Myocyte (in vitro differentiated cells): ENCODE measurements around the gene ADAMTSL5. TPM values are rescaled to one million over a fixed set of nuclear protein-coding genes. Genes with fewer than 3 reads are reported as not detected.
"Not testable (repeated sequence)": the region's sequence is repeated elsewhere in the genome, so short reads cannot be mapped to it uniquely, and the experiment has no call there.

ENCODE experiments used
- DNase-seq: peaks from one replicate; pipeline ENCODE4 v3.0.0-alpha.2; 2012; ENCODE audit warnings: low read depth
- total RNA-seq: library from RNA; depleted of rRNA; stranded (reverse); fragments of >200 nt; gene quantifications from 2 replicates; pipeline ENCODE4 v1.2.3, GENCODE V29; 2014

The ADAMTSL5 gene
- total RNA-seq, 1 donor from 2014 or later: 9.8 TPM

DNA sequence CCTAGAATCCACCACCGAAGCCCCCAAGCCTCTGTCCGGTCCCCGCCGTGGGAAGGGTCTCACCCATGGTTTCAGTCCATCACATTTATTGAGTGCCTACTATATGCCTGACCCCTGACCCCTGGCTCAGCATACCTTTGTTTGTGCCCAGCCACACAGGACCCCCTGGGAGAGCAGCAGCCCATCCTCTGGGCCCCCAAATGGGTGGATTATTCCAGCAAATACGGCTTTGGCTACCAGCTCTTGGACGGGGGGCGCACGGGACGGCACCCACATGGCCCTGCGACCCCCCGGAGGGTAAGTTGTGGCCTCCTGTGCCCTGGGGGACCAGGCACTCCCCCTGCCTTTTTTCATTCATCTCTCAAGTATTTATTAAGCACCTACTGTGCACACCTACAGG, 18.8 kb upstream of the ADAMTSL5 start:
- no peak for DNase-seq

DNA sequence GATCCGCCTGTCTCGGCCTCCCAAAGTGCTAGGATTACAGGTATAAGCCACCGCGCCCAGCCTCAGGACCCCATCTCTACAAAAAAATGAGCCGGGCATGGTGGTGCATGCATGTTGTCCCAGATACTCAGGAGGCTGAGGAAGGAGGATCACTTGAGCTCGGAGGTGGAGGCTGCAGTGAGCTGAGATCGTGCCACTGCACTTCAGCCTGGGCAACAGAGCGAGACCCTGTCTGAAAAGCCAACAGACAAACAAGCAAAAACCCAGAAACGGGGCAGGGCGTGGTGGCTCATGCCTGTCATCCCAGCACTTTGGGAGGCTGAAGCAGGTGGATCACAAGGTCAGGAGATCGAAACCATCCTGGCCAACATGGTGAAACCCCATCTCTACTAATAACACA, 18.0 kb upstream of the ADAMTSL5 start:
- DNase-seq: not testable (repeated sequence)

DNA sequence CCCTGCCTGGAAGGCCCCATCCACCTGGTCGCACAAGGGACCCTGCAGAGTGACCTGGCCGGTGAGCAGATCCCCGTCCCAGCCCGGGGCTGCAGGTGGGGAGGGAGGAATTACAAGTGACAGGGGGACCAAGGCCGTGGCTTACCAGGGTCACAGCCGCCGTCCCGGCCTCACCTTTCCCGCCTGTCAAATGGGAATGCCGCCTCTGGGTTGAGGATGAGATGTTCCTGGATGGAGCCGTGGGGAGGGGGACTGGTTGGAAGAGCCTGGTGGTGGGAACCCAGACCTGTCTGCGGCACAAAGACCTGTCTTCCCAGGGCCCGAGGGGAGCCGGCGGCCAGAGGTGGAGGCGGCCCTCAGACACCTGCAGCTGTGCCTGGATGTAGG, 16.6 kb upstream of the ADAMTSL5 start:
- no peak for DNase-seq

DNA sequence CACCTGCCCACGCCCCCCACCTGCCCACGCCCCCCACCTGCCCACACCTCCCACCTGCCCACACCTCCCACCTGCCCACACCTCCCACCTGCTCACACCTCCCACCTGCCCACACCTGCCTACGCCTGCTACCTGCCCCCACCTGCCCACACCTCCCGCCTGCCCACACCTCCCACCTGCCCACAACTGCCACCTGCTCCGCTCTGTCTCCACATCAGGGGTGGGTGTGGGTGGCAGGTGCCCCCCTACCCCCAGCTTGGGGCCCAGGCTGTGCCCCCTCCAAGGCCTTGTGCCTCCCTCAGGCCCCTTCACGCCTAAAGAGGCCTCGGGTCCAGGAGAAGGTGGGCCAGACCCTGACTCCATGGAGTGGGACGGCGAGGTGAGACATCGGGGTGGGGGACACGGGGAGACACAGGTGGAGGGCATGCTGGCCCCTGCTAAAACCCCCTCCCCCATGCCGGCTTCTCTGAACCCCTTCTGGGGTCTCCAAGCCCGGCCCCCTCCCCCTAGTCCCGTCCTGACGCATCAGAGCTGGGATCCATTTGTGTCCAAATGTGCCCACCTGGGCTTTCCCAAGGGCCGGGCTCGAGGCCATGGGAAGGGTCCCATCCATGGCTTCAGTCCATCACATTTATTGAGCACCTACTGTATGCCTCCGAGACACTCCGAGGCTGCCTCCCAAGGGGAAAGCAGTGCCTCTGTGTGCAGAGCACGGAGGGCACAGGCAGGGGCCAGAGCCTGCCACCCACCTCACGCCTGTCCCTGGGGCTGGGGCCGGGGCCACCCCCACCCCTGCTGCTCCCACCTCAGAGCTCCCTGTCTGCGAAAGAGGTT, 16.0 kb upstream of the ADAMTSL5 start:
- DNase-seq: no peak

DNA sequence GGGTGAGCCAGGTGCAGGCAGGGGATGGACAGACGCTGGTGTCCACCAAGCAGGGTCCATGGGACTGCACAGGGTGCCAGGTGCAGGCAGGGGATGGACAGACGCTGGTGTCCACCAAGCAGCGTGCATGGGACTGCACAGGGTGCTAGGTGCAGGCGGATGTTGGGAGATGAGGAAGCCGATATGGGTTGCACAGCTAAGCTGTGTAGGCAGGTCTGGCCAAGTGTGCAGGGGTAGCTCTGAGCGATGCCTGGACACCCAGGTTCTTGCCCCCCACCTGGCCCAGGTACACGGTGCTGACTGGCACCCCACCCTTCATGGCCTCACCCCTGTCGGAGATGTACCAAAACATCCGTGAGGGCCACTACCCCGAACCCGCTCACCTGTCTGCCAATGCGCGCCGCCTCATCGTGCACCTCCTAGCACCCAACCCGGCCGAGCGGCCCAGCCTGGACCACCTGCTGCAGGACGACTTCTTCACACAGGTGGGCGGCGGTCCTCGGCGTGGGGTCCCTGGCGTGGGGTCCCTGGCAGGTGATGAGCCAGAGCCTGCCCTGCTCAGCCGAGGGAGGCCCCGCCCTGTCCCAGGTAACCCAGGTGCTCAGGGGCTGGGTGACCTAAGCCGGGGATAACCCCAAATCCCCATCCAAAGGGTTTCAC, 15.0 kb upstream of the ADAMTSL5 start:
- DNase-seq: no peak

DNA sequence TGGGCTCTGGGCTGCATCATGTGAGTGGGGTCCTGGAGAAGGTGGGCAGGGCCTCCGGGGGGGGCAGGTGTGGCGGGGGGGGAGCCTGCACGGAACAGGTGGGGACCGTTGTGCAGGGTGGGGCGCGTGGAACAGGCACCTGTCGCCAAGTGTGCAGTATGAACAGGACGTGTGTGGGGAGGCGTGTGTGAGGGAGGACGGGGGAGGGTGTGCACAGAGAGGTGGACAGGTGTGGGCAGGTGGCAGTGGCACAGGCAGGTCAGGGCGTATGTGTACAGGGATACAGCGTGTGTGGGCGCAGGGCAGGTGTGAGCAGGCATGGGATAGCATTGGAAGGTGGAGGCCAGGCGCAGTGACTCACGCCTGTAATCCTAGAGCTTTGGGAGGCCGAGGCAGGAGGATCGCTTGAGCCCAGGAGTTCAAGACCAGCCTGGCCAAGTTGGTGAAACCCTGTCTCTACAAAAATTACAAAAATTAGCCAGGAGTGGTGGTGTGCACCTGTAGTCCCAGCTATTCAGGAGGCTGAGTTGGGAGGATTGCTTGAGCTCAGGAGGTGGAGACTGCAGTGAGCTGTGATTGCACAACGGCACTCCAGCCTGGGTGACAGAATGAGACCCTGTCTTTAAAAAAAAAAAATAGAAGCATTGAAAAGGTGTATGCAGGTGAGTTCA, 14.3 kb upstream of the ADAMTSL5 start:
- DNase-seq: no peak

DNA sequence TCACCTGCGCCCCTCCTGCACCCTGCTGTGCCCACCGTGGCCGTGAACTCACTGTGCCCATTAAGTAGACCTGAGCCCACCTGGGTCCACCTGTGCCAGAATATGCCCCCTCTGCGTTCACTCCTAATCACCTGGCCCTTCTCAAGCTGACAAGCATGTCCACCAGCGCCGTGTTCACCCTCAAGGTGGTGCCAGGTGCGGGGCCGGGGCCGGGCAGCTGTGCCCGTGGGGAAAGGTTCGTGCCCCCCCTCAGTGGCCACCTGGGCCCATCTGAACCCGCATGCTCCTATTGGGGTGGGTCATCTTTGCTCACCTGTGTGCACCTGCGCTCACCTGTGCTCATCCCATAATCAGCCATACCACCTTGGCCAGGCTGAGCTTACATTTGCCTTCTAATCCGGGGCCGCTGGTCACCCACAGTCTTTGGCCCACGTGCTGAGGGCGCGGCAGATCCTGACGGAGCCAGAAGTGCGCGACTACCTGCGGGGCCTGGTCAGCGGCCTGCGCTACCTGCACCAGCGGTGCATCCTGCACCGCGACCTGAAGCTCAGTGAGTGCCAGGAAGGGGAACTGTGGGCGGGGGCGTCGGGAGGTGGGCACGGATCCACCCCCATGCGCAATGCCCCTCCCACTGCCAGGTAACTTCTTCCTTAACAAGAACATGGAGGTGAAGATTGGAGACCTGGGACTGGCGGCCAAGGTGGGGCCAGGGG, 13.4 kb upstream of the ADAMTSL5 start:
- no peak for DNase-seq

DNA sequence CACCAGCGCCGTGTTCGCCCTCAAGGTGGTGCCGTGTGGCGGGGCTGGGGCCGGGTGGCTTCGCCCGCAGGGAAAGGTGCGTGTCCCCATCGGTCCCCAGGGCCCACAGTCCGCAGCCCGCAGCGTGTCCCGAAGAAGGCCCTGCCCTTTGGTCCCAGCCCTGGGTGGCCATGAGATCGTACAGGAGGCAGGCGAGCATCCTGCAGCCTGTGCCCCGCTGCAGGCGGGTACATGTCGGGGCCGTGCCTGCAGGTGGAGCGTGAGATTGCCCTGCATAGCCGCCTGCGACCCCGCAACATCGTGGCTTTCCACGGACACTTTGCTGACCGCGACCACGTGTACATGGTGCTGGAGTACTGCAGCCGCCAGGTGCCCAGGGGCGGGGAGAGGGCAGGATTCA, 12.5 kb upstream of the ADAMTSL5 start:
- no peak for DNase-seq

DNA sequence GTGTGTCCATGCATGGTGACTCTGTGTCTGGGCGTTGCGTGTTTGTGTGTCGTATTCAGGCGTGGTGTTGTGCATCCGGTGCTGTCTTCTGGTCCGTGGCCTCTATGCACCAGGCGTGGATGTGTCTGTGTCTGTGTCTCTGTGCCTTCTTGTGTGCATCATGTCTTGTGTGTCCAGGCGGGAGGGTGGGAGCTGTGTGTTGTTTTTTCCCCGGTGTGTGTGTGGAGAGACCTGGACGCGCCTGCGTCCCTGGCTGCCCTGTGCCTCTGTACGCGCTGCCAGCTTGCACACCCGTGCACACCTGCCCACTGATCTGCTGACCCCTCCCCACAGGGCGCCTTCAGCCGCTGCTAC, 12.1 kb upstream of the ADAMTSL5 start:
- no peak for DNase-seq

DNA sequence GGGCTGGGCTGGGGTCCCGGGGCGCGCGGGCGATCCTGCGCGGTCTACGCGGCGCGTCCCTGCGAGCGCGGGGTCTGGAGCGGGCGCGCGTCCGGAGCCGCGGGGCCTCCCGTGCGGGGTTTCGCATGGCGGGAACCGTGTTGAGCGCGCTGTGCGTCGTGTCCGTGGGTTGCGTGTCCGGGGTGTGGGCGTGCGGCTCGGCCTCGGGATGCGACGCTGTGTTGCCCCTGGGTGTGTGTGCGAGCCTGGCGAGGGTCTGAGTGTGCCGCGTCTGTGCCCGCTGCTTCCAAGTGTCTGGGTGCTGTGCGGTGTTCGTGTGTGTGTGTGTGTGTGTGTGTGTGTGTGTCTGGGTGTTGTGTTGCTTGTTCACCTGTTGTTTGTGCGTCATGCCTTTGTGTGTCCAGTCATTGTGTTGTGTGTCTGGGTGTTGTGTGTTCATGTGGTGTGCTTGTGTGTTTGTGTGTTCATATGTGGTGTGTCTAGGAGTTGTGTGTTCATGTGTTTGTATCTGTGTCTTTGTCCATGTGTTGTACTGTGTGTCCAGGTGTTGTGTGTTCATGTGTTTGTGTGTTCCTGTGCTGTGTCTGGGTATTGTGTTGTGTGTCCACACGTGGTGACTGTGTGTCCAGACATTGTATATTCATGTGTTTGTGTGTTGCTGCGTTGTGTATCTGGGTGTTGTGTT, 11.6 kb upstream of the ADAMTSL5 start:
- no peak for DNase-seq

DNA sequence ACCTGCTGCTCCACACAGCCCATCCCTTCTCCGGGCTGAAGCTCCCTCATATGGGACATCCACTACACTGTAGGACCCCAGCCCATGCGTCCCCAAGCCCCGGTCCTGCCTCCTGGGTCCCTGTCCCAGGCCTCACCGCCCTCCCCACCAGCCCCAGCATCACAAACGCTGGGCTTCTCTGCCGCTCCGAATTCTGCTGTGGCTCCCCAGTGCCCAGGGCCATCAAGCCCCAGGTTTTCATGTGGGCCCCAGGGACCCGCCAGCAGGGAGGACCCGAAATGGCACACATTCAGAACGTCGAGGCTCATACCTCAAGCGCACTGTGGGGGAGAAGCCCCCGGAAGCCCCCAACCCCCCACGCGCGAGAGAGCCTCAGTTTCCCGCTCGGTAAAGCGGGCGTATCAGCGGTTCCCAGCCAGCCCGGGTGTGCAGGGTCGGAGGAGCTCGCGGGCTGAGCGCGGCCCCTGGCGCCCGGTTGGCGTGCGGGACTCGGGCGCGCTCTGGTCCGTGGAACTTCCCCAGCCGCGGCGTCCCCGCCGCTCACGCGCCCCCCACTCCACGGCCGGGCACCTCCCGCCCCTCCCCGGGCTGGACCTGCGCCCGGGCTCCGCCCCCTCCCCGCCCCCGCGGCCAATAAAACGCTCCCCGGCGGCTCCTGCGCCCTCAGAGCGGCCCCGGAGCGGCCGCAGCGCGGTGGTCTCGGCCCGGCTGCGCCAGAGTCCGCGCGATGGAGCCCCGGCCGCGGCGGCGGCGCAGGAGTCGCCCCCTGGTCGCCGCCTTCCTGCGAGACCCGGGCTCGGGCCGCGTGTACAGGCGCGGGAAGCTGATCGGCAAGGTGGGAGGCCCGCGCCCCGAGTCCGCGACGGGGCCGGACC, 10.8 kb upstream of the ADAMTSL5 start, which contains the start of gene PLK5:
Gene PLK5, plus strand, starts transcription at position 666 of the 875 bp plus-strand sequence. CDS start 2,920 bp downstream, outside the sequence.
- no peak for DNase-seq

DNA sequence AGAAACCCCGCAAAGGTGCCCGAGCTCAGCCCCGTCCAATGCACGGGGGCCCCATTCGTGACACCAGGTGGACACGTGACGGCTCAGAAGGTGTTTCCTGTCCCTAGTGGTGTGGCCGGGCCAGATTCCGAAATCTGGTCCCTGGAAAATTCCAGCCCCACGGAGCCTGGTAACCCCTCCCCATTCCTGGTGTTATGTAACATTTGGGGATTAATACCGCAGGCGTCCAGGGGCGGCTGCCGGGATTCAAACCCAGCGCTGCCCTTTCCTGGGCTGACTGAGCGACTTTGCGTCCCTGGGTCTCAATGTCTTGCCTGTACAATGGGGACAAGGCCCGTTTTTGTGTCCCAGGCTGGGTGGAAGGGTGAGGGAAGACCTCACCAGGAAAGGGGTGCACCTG, 10.0 kb upstream of the ADAMTSL5 start:
- DNase-seq: no peak

DNA sequence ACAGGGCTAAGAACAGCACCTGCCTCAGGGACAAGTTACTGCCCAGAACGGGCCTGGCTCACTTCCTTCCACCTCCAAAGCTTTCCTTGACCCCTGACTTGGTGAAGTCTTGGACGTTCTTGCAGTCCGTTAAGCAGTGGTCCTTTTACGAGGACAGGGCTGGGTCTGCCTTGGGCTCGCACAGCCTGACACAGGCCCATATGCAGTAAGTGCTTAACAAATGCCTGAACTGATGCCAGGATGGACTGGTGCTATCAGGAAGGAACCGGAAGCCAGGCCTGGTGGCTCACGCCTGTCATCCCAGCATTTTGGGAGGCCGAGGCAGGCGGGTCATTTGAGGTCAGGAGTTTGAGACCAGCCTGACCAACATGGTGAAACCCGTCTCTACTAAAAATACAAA, 9.2 kb upstream of the ADAMTSL5 start:
- no peak for DNase-seq

DNA sequence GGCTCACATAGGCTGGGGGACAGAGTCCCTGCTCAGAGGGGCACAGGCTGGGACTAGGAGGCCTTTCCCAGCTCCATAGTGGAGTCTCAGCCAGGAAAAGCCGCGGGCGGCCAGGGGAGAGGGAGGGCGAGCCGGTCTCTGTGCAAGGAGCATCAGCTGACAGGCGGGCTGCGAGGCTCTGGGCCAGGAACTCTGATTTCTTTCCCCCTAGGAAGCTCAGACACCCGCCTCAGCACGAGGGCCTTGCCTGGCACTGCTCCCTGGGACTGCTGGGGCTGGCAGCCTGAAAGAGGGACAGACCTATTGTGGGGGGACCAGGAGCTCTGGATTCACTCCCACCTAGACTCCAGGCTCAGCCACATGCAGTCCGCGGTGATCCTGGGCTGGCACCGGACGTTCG, 8.8 kb upstream of the ADAMTSL5 start:
- no peak for DNase-seq

DNA sequence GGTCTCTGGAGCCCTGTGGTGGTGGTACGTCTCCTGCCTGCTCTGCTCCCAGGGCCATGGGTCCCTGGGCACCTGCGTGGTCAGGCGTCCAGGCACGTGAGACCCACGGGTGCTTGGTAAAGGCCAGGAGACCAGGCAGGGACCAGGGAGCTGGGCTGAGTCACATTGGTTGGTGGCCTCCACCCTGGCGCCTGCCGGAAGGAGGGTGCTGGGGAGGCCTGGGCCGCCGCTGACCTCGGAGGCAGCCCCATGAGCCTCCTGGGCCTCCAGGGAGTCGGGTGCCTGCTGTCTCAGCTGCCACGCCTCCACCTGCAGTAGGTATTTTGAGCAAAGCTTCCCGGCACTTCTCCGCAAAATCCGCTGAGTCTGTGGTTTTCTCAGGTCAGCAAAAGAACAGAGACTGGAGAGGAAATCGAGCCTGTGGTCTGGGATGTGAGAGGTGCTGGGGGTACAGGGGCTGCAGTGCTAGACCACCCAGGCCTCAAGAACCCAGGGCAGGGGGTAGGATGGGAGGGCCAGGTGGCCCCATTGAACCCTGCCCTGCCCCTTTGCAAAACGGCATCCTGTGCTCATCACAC, 7.5 kb upstream of the ADAMTSL5 start:
- no peak for DNase-seq

DNA sequence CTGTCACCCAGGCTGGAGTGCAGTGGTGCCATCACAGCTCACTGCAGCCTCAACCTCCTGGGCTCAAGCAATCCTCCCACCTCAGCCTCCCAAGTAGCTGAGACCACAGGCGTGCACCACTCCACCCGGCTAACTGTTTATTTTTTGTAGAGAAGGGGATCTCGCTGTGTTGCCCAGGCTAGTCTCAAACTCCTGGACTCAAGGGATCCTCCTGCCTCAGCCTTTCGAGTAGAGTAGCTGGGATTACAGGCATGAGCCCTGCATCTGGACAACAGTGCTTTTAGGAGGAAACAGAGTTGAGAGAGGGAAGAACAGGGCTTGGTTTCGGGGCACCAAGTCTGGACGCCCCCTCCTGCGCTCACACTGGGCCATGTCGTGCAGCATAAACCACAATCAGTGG, 7.0 kb upstream of the ADAMTSL5 start:
- not testable (repeated sequence) for DNase-seq

DNA sequence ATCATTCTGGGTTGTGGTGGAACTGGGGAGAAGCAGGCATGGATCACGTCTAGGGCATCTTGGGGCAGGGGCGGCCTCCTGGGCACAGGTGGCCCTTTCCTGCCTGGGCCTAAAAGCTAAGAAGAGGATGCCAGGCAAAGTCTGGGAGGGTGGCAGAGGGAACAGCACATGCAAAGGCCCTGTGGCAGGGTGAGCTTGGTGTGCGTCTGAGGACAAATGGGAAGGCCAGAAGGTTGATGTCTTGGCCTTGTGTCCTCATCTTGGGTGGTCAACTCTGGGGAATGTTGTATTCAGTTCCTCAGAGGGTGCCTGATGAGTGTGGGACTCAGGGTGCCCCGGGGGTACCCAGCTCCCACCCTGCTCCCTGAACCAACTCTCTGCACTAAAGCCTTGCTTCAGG, 5.7 kb upstream of the ADAMTSL5 start:
- DNase-seq: no peak

DNA sequence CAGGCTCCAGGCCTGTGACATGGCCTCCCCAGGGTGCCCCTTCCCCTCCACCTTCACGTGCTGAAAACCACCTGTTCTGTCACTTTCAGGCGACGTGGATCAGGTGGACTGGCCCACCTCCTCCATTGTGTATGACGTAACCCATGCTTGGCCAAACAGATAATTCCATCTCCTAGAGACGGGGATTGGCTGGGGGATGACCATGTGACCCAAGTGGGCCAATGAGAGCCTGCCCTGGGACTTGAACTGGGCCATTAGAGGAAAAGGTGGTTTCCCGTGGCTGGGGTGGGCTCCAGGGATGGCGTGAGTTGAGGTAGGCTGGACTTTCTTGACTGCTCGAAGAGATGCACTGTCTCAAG, 3.6 kb upstream of the ADAMTSL5 start:
- DNase-seq: no peak

DNA sequence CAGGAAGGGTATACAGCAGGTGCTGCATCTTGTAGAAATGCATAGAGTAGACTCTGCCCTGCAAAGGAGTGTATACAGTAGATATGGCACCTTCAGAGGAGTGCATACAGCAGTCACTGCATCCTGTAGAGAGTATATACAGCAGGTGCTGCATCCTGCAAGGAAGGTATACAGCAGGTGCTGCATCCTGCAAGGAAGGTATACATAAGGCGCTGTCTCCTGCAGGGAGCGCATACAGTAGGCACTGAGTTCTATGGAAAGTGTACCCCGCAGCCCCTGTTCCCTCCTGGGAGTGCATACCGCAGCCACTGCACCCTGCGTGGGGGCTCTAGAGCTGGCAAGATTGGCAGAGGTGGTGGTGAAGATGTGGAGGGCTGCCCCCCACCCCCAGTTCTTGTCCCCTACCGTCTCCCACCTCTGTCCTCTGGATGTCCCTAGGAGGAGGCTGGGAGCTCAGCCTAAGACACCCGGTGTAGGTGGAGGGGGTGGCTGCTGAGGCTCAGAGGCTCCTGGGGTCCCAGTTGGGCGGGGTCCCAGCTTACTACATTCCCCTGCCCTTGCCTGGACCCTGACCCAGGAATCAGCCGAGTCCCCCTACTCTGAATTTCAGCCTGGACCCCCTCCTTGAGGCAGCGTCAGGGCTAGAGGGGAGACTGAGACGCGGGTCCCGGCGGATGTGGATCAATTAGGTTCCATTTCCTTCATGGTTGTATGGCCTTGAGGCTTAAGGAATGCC, 2.3 kb upstream of the ADAMTSL5 start:
- no peak for DNase-seq
